H1 (cell line): ENCODE results near the gene CDC14B. TPM values are rescaled to one million over a fixed set of nuclear protein-coding genes. Genes with fewer than 3 reads are reported as not detected.

Experiments
- CBX5 ChIP-seq: fragments of 300-800, 300-1000 bp; sonication (generic); IDR thresholded peaks from 2 replicates; pipeline ENCODE4 v1.7.1; 2016; ENCODE audit warnings: antibody characterized with exemption, low read length, low read depth
- CHD1 ChIP-seq: IDR thresholded peaks from 2 replicates; pipeline ENCODE4 v1.6.1; 2012; ENCODE audit warnings: low read depth, low read length, improper control_type of control experiment
- CHD7 ChIP-seq: fragments of 300-600 bp; sonication (generic); IDR thresholded peaks from 2 replicates; pipeline ENCODE4 v1.7.1; 2012; ENCODE audit warnings: low read length, moderate library complexity, mild to moderate bottlenecking, inconsistent platforms; ENCODE audit not compliant: insufficient replicate concordance
- EP300 ChIP-seq, 2 experiments: IDR thresholded peaks; 1 replicate in 1 of 2; 2 replicates in 1 of 2; pipeline ENCODE4 v1.6.1; 2011 to 2012; ENCODE audit warnings: low read depth in 2 of 2, low read length in 2 of 2, mild to moderate bottlenecking in 2 of 2, borderline replicate concordance in 1 of 2, inconsistent platforms in 1 of 2, moderate library complexity in 1 of 2
- GABPA ChIP-seq: IDR thresholded peaks from 2 replicates; pipeline ENCODE4 v1.6.1; 2011; ENCODE audit warnings: mild to moderate bottlenecking, low read length, moderate library complexity, borderline replicate concordance; ENCODE audit not compliant: insufficient read depth
- MAFK ChIP-seq: IDR thresholded peaks from 2 replicates; pipeline ENCODE4 v1.6.1; 2012; ENCODE audit warnings: low read depth, mild to moderate bottlenecking, improper control_type of control experiment, low read length
- SAP30 ChIP-seq: fragments of 300-600 bp; sonication (generic); IDR thresholded peaks from 2 replicates; pipeline ENCODE4 v1.7.1; 2012; ENCODE audit warnings: low read length, moderate library complexity, mild to moderate bottlenecking, inconsistent platforms; ENCODE audit not compliant: insufficient read depth, insufficient replicate concordance
- SIN3A ChIP-seq, 2 experiments: IDR thresholded peaks in 1 of 2; conservative IDR thresholded peaks in 1 of 2; 2 replicates each; pipeline ENCODE4 v1.6.1; 2011 to 2012; ENCODE audit warnings: low read length in 2 of 2, improper control_type of control experiment in 1 of 2, low read depth in 1 of 2, mild to moderate bottlenecking in 1 of 2
- polyA plus RNA-seq, 7 experiments: library from polyadenylated mRNA; depleted of rRNA in 3 of 7; stranded (reverse) in 5 of 7; unstranded in 2 of 7; fragments of >200 nt in 5 of 7; fragments of 200-250 nt in 2 of 7; gene quantifications; 1 replicate in 5 of 7; 2 replicates in 1 of 7; 4 replicates in 1 of 7; pipeline versions ENCODE4 v1.2.1 to v1.2.3, GENCODE V29; 2011 to 2013; ENCODE audit warnings: missing spikeins in 2 of 7, mixed read lengths in 2 of 7
- total RNA-seq: library from RNA; stranded (reverse); fragmentation: NEBNext Ultra II Directional; extraction: Animal tissue kit (Norgen Biotek cat#: 25700); gene quantifications from 2 replicates; pipeline ENCODE4 v1.2.1, GENCODE V29; 2021

Gene CDC14B
- total and polyA plus RNA-seq, 2 of the 8 experiments (the other 6 are each of a cell fraction or from before 2014, with no cell fraction given), result 17.2 to 44.6 TPM

- TF ChIP-seq CHD7 (no peak), EP300 (IDR thresholded peaks at IDR 0.05; ENCODE audit: borderline replicate concordance in 1 of 2, low read depth in 2 of 2, low read length in 2 of 2) (no peak), GABPA (no peak), CBX5 (no peak), CHD1 (no peak), SIN3A (conservative IDR thresholded peaks at IDR 0.05 in 1 of 2, IDR thresholded peaks at IDR 0.05 in 1 of 2; ENCODE audit: low read depth in 1 of 2, low read length in 2 of 2) (no peak), SAP30 (no peak), MAFK (no peak)
Observed at GRCh38 chr9:96646081-96646991, 26.7 kb upstream of the CDC14B start (continued).
